ENCODE results near the gene ATRNL1. TPM values are rescaled to one million over a fixed set of nuclear protein-coding genes. Genes with fewer than 3 reads are reported as not detected.

The ATRNL1 gene
- total RNA-seq, 2 experiments from 2014 or later = not detected

DNA sequence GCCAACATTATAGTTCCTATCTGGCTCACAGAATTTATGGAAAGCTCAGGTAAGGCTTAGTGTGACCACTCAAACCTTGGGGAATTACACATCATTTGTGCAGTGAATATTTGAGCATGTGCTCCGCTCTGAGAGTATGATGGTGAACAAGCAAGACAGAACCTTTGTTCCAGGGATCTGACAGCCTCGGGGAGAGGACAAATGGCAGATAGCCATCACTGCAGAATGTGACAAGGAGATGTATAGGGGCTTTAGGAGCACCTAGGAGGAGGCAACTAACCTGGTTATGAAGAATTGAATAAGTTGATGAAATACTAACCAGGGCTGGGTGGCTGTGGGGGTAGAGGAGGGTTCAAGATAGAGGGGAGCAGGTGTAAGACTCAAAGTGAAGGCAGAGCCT, 889.4 kb downstream of the ATRNL1 start:
- H3K4me2 ChIP-seq (ENCODE audit: low read length) = no peak overlapping the region
- ChIA-PET POLR2A (no interaction called here), CTCF (ENCODE audit: unreplicated experiment) (no interaction called here)
- no peak overlapping the region for H3K27ac ChIP-seq (ENCODE audit: low read depth, low read length, poor library complexity, severe bottlenecking)
- TF ChIP-seq EZH2phosphoT487 (IDR thresholded peaks at IDR 0.05; ENCODE audit: borderline replicate concordance, low read depth, low read length) = no peak
- TF ChIP-seq, protein P1, sequence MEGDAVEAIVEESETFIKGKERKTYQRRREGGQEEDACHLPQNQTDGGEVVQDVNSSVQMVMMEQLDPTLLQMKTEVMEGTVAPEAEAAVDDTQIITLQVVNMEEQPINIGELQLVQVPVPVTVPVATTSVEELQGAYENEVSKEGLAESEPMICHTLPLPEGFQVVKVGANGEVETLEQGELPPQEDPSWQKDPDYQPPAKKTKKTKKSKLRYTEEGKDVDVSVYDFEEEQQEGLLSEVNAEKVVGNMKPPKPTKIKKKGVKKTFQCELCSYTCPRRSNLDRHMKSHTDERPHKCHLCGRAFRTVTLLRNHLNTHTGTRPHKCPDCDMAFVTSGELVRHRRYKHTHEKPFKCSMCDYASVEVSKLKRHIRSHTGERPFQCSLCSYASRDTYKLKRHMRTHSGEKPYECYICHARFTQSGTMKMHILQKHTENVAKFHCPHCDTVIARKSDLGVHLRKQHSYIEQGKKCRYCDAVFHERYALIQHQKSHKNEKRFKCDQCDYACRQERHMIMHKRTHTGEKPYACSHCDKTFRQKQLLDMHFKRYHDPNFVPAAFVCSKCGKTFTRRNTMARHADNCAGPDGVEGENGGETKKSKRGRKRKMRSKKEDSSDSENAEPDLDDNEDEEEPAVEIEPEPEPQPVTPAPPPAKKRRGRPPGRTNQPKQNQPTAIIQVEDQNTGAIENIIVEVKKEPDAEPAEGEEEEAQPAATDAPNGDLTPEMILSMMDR (conservative IDR thresholded peaks at IDR 0.05; ENCODE audit: low read length) = no peak
- H3K9me2 ChIP-seq (ENCODE audit: insufficient read depth, low read length) = no peaks in the 10 kb centered on the region
- DNase-seq (ENCODE audit: low spot score) = no peak
- no peaks in the 10 kb centered on the region for H3K79me2 ChIP-seq (ENCODE audit: insufficient read depth, low read depth, low read length)
- H4K20me1 ChIP-seq (ENCODE audit: insufficient read depth, low read length) = no peaks in the 10 kb centered on the region
- no peak overlapping the region for H2AFZ ChIP-seq (ENCODE audit: low read length)
- H3K4me3 ChIP-seq (ENCODE audit: low read depth, low read length, poor library complexity, severe bottlenecking) = no peak overlapping the region
- H3K4me1 ChIP-seq (ENCODE audit: insufficient read depth, low read length, poor library complexity, severe bottlenecking) = no peaks in the 10 kb centered on the region
- BruUV-seq (replicated peaks) = no TSS peak
- H3K9me3 ChIP-seq (ENCODE audit: low read length) = no peaks in the 10 kb centered on the region
- intact Hi-C loops (cut with micrococcal nuclease; ENCODE audit: unreplicated experiment) = no loop called here
- no peaks in the 10 kb centered on the region for H3K36me3 ChIP-seq (ENCODE audit: insufficient read depth, low read length)

DNA sequence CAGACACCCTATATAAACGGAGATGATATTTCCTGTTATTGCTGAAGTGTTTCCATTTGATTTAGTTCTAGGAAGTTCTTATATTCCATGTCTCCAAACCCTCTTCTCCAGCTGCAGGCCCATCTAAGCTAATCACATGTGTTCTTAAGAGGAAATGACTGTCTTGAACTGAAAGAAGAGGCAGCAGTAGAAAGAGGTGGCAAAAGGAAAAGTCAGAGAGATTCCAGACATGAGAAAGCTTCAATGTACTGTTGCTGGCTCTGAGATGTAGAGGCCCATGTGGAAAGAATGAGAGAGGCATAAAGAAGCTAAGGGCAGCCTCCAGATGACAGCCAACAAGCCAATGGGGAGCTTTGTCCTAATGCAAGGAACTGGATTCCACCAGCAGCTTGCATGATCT, 892.6 kb downstream of the ATRNL1 start:
- H3K27ac ChIP-seq (ENCODE audit: low read depth, low read length, poor library complexity, severe bottlenecking) = no peak overlapping the region
- H3K79me2 ChIP-seq (ENCODE audit: insufficient read depth, low read depth, low read length) = no peaks in the 10 kb centered on the region
- no peaks in the 10 kb centered on the region for H3K4me1 ChIP-seq (ENCODE audit: insufficient read depth, low read length, poor library complexity, severe bottlenecking)
- no peaks in the 10 kb centered on the region for H3K9me2 ChIP-seq (ENCODE audit: insufficient read depth, low read length)
- H4K20me1 ChIP-seq (ENCODE audit: insufficient read depth, low read length) = no peaks in the 10 kb centered on the region
- no TSS peak for BruUV-seq (replicated peaks)
- no peak overlapping the region for H3K4me2 ChIP-seq (ENCODE audit: low read length)
- ChIA-PET POLR2A (no interaction called here), CTCF (ENCODE audit: unreplicated experiment) (no interaction called here)
- TF ChIP-seq, protein P1 (conservative IDR thresholded peaks at IDR 0.05; ENCODE audit: low read length) = no peak
- no peak for TF ChIP-seq EZH2phosphoT487 (IDR thresholded peaks at IDR 0.05; ENCODE audit: borderline replicate concordance, low read depth, low read length)
- no peaks in the 10 kb centered on the region for H3K36me3 ChIP-seq (ENCODE audit: insufficient read depth, low read length)
- H3K9me3 ChIP-seq (ENCODE audit: low read length) = no peaks in the 10 kb centered on the region
- H3K4me3 ChIP-seq (ENCODE audit: low read depth, low read length, poor library complexity, severe bottlenecking) = no peak overlapping the region
- DNase-seq (ENCODE audit: low spot score) = no peak
- no peak overlapping the region for H2AFZ ChIP-seq (ENCODE audit: low read length)
- intact Hi-C loops (cut with micrococcal nuclease; ENCODE audit: unreplicated experiment) = no loop called here

DNA sequence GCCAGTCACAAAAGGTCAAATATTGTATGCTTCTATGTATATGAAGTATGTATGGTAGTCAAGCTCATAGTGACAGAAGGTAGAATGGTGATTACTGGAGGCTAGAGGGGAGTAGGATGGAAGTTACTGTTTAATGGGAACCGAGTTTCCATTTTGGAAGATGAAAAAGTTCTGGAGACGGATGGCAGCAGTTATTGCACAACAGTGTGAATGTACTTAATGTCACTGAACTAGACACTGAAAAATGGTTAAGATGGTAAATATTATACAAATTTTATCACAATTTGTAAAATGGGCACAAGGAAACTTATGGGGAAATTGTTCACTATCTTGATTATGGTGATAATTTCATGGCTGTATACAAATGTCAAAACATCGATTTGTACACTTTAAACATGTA, 895.2 kb downstream of the ATRNL1 start:
- intact Hi-C loops (cut with micrococcal nuclease; ENCODE audit: unreplicated experiment) = no loop called here
- BruUV-seq (replicated peaks) = no TSS peak

More for the DNA sequence above, 895.2 kb downstream of the ATRNL1 start:
- no peaks in the 10 kb centered on the region for H3K9me3 ChIP-seq (ENCODE audit: low read length)
- H3K4me3 ChIP-seq (ENCODE audit: low read depth, low read length, poor library complexity, severe bottlenecking) = no peak overlapping the region
- H3K27ac ChIP-seq (ENCODE audit: low read depth, low read length, poor library complexity, severe bottlenecking) = no peak overlapping the region
- no peaks in the 10 kb centered on the region for H3K79me2 ChIP-seq (ENCODE audit: insufficient read depth, low read depth, low read length)
- POLR2A ChIA-PET = no interaction called here
- H4K20me1 ChIP-seq (ENCODE audit: insufficient read depth, low read length) = no peaks in the 10 kb centered on the region
- TF ChIP-seq, protein P1 (conservative IDR thresholded peaks at IDR 0.05; ENCODE audit: low read length) = no peak
- TF ChIP-seq EZH2phosphoT487 (IDR thresholded peaks at IDR 0.05; ENCODE audit: borderline replicate concordance, low read depth, low read length) = no peak
- DNase-seq (ENCODE audit: low spot score) = no peak
- H2AFZ ChIP-seq (ENCODE audit: low read length) = no peak overlapping the region
- no peaks in the 10 kb centered on the region for H3K9me2 ChIP-seq (ENCODE audit: insufficient read depth, low read length)
- CTCF ChIA-PET (ENCODE audit: unreplicated experiment) = no interaction called here
- H3K4me2 ChIP-seq (ENCODE audit: low read length) = no peak overlapping the region
- no peaks in the 10 kb centered on the region for H3K4me1 ChIP-seq (ENCODE audit: insufficient read depth, low read length, poor library complexity, severe bottlenecking)
- H3K36me3 ChIP-seq (ENCODE audit: insufficient read depth, low read length) = no peaks in the 10 kb centered on the region
